Gastrocnemius medialis (tissue), 4 donors: ENCODE data around the gene MAD1L1. TPM values are rescaled to one million over a fixed set of nuclear protein-coding genes. Genes with fewer than 3 reads are reported as not detected.

Source experiments
- ATAC-seq, 2 donors: fragments of 150-250 bp; one replicate each; pipeline ENCODE4 v1.9.1; 2016
- DNase-seq, 2 donors: peaks; one replicate each; pipeline ENCODE4 v3.0.0-alpha.2; 2019
- H3K27ac ChIP-seq, 4 donors: fragments of 200-600 bp; sonication (generic); 1 replicate in 1 of 4; 2 replicates in 3 of 4; pipeline ENCODE4 v1.5.1; 2016 to 2018; ENCODE audit warnings: mild to moderate bottlenecking in 2 of 4, moderate library complexity in 1 of 4
- H3K27me3 ChIP-seq, 3 donors: fragments of 200-600 bp; sonication (generic) in 2 of 3; 1 replicate in 1 of 3; 2 replicates in 2 of 3; pipeline versions ENCODE4 v1.5.1 to v1.6.0; 2016 to 2019; ENCODE audit warnings: mild to moderate bottlenecking in 1 of 3, moderate library complexity in 1 of 3
- H3K36me3 ChIP-seq, 2 donors: fragments of 200-600 bp; sonication (generic) in 1 of 2; one replicate each; pipeline ENCODE4 v1.5.1; 2017 to 2018
- H3K4me1 ChIP-seq, 2 donors: fragments of 200-600 bp; sonication (generic) in 1 of 2; one replicate each; pipeline ENCODE4 v1.5.1; 2016 to 2017; ENCODE audit warnings: mild to moderate bottlenecking in 2 of 2
- H3K4me3 ChIP-seq, 4 donors: fragments of 200-600 bp; sonication (generic) in 3 of 4; 1 replicate in 1 of 4; 2 replicates in 3 of 4; pipeline ENCODE4 v1.5.1; 2016 to 2019; ENCODE audit warnings: mild to moderate bottlenecking in 2 of 4
- H3K9me3 ChIP-seq, 3 donors: fragments of 200-600 bp; sonication (generic) in 2 of 3; 1 replicate in 1 of 3; 2 replicates in 2 of 3; pipeline ENCODE4 v1.5.1; 2016 to 2019
- POLR2A ChIP-seq, 2 donors: fragments of 450-650 bp; IDR thresholded peaks; one replicate each; pipeline ENCODE4 v1.6.1; 2017; ENCODE audit warnings: antibody characterized with exemption in 2 of 2, mild to moderate bottlenecking in 2 of 2, moderate library complexity in 2 of 2
- in situ Hi-C, 4 donors: fragments of 200-750 bp; cut with MboI; loops; one replicate each; pipeline versions ENCODE4 v1.15.0 to v1.8.0; 2017; ENCODE audit warnings: low sequenced_read_pairs in 4 of 4
- intact Hi-C: fragments of 100-400 bp; cut with DNase I; formaldehyde crosslinking; loops from one replicate; pipeline ENCODE4 v1.15.1; 2023; ENCODE audit warnings: low total_unique reads
- total RNA-seq, 4 donors: library from RNA; depleted of rRNA; stranded (reverse); fragments of >200 nt; gene quantifications; one replicate each; pipeline versions ENCODE4 v1.1.0 to v1.2.3, GENCODE V29; 2016
- TF ChIP-seq, protein P1 (sequence below), 5 experiments: fragments of 450-650 bp in 3 of 5; fragments of 200-600 bp in 2 of 5; sonication (generic) in 2 of 5; IDR thresholded peaks in 4 of 5; conservative IDR thresholded peaks in 1 of 5; 1 replicate in 4 of 5; 2 replicates in 1 of 5; pipeline ENCODE4 v1.5.1; 2016 to 2019; ENCODE audit warnings: antibody characterized with exemption in 5 of 5, mild to moderate bottlenecking in 3 of 5, moderate library complexity in 3 of 5

The MAD1L1 gene
- total RNA-seq, 4 donors from 2014 or later, result 19.7 to 32.4 (median 22.7) TPM

DNA sequence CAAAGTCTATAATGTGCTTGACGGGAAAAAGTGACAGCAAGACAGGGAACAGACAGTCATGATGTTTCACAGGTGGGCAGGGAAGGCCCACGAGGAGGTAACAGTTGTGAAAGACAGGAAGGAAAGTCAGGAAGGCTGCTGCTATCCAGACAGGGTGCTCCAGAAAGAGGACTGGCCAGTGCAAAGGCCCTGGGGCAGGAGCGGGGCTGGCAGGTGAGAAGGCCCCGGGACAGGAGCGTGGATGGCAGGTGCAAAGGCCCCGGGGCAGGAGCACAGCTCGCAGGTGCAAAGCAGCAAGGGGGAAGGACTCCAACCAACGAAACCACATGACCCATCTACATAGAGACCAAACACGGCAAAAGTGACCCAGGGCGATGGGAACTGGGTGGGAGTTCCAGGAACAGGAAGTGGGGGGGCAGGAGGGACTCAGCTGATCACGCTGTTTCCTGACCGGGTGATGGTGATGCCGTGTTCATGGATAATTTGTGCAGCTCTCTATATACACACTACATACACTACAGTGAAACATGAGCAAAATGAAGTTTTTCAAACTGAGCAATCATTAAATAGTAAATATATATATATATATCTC, 138.2 kb downstream of the MAD1L1 start:
- intact Hi-C loops, result no loop called here
- ATAC-seq, result no peak
- Histone ChIP-seq H3K36me3 (no peaks in the 10 kb centered on the region), H3K4me3 (no peak overlapping the region), H3K4me1 (no peaks in the 10 kb centered on the region), H3K27ac (no peak overlapping the region), H3K27me3 (no peaks in the 10 kb centered on the region), H3K9me3 (no peaks in the 10 kb centered on the region)
- no peak for DNase-seq
- in situ Hi-C loops, result no loop called here
- TF ChIP-seq, protein P1, sequence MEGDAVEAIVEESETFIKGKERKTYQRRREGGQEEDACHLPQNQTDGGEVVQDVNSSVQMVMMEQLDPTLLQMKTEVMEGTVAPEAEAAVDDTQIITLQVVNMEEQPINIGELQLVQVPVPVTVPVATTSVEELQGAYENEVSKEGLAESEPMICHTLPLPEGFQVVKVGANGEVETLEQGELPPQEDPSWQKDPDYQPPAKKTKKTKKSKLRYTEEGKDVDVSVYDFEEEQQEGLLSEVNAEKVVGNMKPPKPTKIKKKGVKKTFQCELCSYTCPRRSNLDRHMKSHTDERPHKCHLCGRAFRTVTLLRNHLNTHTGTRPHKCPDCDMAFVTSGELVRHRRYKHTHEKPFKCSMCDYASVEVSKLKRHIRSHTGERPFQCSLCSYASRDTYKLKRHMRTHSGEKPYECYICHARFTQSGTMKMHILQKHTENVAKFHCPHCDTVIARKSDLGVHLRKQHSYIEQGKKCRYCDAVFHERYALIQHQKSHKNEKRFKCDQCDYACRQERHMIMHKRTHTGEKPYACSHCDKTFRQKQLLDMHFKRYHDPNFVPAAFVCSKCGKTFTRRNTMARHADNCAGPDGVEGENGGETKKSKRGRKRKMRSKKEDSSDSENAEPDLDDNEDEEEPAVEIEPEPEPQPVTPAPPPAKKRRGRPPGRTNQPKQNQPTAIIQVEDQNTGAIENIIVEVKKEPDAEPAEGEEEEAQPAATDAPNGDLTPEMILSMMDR (IDR thresholded peaks at IDR 0.05 in 4 of 5, conservative IDR thresholded peaks at IDR 0.05 in 1 of 5), result no peak
- no peak for TF ChIP-seq POLR2A (IDR thresholded peaks at IDR 0.05)

DNA sequence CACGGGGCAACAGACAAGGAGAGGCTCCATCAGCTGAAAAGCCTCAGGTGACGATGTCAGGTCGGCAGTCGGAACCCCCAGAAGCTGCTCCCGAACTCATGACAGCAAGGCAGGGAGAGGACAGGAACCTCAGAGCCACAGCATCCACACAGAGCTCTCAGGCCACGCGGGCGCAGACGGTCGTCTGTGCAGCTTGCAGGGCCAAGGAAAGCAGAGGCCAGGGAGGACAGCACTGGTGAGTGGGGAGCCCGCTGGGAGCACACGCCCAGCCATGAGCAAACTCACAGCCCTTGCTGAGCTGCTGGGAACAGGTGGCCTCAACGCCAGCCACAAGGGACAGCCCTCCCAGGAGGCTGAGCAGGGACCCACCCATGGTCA, 138.9 kb downstream of the MAD1L1 start:
- no peak for TF ChIP-seq POLR2A (IDR thresholded peaks at IDR 0.05)
- TF ChIP-seq, protein P1 (IDR thresholded peaks at IDR 0.05 in 4 of 5, conservative IDR thresholded peaks at IDR 0.05 in 1 of 5), result no peak
- in situ Hi-C loops (no loop called here), intact Hi-C loops (no loop called here)
- Histone ChIP-seq H3K4me1 (no peaks in the 10 kb centered on the region), H3K4me3 (no peak overlapping the region), H3K27ac (no peak overlapping the region), H3K36me3 (no peaks in the 10 kb centered on the region), H3K9me3 (no peaks in the 10 kb centered on the region), H3K27me3 (no peaks in the 10 kb centered on the region)
- DNase-seq (no peak), ATAC-seq (no peak)

DNA sequence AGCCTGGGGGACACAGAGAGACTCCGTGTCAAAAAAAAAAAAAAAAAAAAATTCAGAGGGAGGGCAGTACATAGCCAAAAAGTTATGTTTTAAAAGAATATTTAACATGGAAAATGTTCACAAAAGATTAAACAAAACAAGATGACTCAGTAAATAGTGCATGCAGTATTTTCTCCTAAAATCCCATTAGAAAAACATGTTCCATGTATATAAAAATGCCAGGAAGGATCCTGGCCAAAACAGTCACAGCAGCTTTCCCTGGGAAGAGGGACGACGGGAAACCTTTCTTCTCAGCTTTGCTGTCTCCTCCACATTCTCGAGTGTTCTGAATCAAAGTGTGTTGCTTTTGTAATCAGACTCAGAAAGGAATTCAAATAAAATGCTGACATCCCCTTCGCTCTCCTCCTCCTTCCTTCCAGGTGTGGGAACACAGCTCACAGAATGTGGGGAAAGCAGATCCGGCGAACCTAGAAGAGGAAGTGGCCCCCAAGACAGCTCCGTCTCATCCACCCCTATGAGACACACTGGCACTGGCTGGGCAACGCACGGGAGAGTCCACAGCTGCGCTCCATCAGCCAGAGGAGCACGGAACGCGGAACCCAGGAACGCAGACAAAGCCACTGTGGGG, 139.4 kb downstream of the MAD1L1 start:
- no peaks in the 10 kb centered on the region for H3K9me3 ChIP-seq
- in situ Hi-C loops (no loop called here), intact Hi-C loops (no loop called here)
- TF ChIP-seq POLR2A (IDR thresholded peaks at IDR 0.05), result no peak
- TF ChIP-seq, protein P1 (IDR thresholded peaks at IDR 0.05 in 4 of 5, conservative IDR thresholded peaks at IDR 0.05 in 1 of 5), result no peak
- H3K27ac ChIP-seq, result no peak overlapping the region
- ATAC-seq (no peak), DNase-seq (no peak)
- no peaks in the 10 kb centered on the region for H3K36me3 ChIP-seq
- no peak overlapping the region for H3K4me3 ChIP-seq
- no peaks in the 10 kb centered on the region for H3K27me3 ChIP-seq
- no peaks in the 10 kb centered on the region for H3K4me1 ChIP-seq

DNA sequence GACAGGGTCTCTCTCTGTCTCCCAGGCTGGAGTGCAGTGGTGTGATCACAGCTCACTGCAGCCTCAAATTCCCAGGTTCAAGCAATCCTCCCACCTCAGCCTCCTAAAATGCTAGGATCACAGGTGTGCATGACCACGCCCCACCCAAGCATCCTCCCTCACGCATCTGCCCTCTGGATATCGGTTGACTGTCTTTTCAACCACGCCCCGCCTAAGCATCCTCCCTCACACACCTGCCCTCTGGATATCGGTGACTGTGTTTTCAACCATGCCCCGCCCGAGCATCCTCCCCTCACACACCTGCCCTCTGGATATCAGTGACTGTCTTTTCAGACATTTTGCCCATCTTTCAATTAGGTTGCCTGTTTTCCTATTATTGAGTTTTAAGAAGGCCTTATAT, 140.5 kb downstream of the MAD1L1 start:
- ATAC-seq (no peak), DNase-seq (no peak)
- in situ Hi-C loops, result no loop called here
- no peaks in the 10 kb centered on the region for H3K27me3 ChIP-seq
- no peaks in the 10 kb centered on the region for H3K9me3 ChIP-seq
- TF ChIP-seq, protein P1 (IDR thresholded peaks at IDR 0.05 in 4 of 5, conservative IDR thresholded peaks at IDR 0.05 in 1 of 5), result no peak
- TF ChIP-seq POLR2A (IDR thresholded peaks at IDR 0.05), result no peak
- no peaks in the 10 kb centered on the region for H3K36me3 ChIP-seq
- no peaks in the 10 kb centered on the region for H3K4me1 ChIP-seq
- H3K4me3 ChIP-seq, result no peak overlapping the region
- intact Hi-C loops, result no loop called here
- H3K27ac ChIP-seq, result no peak overlapping the region
